ENCODE measurements around the gene DNAAF1. TPM values are rescaled to one million over a fixed set of nuclear protein-coding genes. Genes with fewer than 3 reads are reported as not detected.
"Not testable (repeated sequence)": the region's sequence is repeated elsewhere in the genome, so short reads cannot be mapped to it uniquely, and the experiment has no call there.

DNAAF1 gene
- total RNA-seq, 1 donor from 2014 or later: 0.10 TPM

DNA sequence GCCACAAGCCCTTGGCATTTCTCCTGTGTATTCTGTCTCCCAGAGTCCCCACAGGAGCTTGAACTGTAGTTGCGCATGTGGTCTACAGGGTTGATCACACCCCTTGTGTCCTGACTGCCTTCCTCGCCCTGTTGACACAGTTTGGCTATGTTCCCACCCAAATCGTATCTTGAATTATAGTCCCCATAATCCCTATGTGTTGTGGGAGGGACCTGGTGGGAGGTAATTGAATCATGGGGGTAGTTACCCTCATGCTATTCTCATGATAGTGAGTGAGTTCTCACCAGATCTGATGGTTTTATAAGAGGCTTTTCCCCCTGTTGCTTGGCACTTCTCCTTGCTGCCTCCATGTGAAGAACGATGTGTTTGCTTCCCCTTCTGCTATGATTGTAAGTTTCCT lies 67.0 kb downstream of the DNAAF1 start:
- no peak for DNase-seq

DNA sequence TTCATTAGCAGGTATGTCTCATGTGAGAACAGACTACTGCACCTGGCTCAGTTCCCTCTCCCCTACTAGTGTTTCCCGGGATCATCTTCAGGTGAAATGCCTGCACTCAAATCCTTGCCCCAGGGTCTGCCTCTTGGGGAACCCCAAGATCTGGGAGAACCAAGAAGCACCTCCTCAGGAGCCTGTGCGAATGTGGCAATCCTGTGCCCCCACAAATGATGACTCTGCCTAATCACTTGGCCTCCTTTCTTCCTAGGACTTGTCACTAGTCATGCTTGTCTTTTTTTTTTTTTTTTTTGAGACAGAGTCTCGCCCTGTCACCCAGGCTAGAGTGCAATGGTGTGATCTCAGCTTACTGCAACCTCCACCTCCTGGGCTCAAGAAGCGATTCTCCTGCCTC lies 67.5 kb downstream of the DNAAF1 start:
- no peak for DNase-seq

DNA sequence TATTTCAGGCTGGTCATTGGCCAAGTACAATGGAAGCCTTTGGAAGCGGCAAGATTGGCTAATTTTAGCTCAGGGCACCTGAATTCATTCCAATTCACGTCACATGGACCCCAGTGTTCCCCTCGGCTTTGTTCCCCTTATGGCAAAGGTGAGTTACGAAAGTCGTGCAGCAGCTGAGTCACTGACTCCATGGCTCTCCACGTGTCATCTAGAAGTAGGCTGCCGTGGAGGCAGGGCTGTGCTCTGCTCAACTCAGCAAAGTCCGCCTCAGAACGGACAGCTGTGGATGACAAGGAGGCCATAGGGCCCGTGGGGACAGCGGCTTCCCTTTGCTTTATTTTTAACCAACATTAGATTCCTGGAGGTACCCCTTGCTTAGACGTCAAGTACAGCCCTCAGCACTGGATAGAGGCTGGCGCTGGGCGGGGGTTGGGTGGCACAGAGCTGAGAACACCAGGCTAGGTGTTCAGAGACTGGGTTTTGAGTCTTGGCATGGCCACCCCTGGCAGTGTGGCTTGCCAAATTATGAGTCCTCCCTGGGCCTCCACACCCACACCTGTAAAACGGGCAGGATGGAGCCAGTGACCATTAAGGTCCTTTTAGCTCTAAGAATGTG lies 69.5 kb downstream of the DNAAF1 start:
- DNase-seq: no peak

DNA sequence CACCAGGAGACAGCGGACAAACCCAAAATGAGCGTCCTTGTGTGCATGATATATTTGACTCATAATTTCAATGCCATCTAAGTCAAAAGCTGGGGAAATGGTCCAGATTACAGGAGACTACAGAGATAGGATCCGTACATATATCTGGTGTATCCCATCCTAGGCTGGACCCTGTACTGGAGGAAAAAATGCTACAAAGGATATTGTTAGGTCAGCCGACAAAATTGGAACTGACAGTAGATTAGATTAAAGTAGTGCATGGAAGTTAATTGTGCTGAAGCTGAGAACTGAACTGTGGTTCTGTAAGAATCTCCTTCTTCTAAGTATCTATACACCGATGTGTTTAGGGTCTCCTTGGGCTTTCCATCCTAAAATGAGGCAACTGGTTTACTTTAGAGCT lies 70.4 kb downstream of the DNAAF1 start:
- no peak for DNase-seq

DNA sequence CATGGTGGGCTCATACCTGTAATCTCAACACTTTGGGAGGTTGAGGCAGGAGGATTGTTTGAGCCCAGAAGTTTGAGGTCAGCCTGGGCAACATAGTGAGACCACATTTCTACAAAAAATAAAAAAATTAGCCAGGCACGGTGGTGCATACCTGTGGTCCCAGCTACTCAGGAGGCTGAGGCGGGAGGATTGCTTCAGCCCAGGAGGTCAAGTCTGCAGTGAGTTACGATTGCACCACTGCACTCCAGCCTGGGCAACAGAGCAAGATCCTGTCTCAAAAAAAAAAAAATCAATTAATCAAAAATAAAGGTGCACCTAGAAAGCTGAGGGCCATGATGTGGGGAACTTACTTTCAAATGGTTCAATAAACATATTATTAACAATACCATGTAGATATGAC lies 71.0 kb downstream of the DNAAF1 start:
- not testable (repeated sequence) for DNase-seq

DNA sequence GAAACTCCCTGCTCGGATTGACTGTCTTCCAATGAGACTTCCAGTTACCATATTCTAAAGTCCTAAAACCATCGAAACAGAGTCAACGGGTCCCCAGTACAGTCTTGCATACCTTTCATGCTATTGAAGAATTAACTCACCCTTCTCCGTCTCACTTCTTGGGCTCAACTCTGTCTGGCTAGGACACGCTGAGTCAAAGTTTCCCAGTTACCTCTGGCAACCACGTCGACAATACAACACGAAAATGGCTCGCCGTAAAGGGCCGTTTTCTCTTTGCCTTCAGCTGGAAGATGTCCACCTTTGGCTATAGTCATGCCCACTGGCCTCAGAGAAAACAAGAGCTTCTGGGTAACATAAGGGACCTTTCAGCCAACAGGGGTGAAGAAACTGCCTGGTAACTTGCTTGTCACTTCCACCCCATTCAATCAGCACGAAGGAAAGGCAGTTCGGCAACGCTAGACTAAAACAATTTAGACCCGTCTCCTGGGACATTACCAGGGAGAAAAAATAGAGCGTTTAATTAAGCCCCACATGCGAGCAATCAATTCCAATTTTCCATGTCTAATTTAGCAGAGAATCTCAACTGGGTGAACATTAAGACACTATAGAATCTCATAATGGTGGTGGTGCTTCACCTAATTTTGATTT lies 73.2 kb downstream of the DNAAF1 start:
- no peak for DNase-seq

DNA sequence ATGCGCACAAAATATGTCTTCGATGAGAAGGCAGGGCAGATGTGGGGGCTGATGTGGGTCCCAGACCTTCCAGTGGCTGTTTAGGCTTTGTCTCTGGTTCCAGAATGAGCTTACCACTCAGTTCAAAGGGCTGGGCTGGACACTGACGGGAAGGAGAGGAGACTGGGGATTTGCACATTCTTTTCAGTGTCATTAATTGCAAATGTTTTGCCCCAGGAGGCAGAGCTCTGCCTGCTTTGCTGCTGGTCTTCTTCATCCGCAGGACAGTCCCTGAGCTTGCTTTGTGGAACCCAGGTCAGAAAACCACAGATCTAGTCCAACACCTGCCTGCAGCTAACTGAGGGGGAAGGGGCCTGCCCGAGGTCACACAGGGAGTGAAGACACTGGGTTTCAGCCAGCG lies 73.8 kb downstream of the DNAAF1 start:
- DNase-seq: no peak

DNA sequence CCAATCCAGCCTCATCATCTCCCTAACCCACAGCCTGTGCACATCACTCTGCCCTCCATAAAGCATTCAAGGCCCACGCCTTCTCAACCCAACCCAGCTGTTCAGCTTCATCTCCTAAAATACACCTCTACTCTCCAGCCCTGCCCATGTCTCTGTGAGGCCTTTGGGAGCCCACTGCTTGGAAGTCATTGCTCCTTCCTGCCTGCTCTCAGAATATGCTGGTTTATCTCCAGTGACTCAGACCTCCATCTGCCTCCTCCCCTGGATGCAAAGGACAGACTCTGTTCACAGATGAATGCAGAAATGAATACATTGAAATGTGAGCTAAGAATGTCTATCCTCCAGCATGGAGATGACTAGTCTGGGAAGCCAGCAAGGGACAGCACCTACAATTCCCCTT lies 75.7 kb downstream of the DNAAF1 start:
- DNase-seq: no peak

DNA sequence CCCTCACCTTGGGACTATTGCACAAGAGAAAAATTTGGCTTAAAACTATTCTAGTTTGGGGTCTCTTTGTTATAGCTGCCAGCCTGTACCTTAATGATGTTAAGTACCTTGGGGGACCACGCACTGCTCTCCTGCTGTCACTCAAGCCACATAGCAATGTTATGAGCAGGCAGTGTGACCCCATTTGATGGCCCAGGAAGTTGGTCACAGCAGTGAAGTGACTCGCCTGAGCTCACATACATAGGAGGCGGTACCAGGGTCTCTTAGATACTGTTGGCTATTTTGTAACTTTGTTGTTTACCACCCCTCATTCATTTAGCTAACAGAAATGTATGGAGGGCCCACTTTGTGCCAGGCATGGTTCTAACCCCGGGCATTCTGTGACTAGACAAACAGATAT lies 78.3 kb downstream of the DNAAF1 start:
- DNase-seq: no peak

DNA sequence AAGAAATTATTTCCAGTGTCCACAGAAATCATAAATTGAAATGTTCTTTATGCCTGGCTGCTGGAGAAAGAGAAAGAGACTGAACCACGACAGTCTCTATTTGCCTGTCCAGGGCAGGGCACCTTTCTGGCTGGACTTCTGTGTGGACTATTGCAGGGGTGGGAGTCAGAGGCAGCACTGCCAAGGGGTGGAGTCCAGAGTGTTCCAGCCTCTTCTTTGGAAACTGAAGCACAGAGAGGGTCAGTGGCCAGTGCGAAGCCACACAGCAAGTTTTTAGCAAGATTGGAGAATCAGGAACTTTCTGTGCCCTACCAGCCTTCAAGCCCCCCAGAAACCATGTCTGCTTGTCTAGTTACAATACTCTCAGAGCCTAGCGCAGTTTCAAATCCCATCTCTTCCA lies 79.4 kb downstream of the DNAAF1 start:
- no peak for DNase-seq

DNA sequence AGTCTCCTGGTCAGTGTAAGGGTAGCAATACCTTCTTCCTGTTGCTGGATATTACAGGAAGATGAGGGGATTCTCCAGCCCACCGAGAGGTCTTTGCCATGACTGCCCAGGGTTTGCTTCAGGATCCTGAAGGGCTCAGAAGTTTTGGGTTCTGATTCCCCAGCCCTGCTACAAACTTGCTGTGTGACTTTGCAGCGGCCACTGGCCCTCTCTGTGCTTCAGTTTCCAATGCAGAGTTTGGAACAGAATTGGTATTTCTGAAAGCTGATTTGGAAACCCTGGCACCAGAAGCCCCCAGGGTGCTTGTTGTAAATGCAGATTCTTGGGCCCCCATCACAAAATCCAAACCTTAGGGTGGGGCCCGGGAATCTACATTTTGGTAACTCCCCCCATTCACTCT lies 80.0 kb downstream of the DNAAF1 start:
- DNase-seq: no peak

DNA sequence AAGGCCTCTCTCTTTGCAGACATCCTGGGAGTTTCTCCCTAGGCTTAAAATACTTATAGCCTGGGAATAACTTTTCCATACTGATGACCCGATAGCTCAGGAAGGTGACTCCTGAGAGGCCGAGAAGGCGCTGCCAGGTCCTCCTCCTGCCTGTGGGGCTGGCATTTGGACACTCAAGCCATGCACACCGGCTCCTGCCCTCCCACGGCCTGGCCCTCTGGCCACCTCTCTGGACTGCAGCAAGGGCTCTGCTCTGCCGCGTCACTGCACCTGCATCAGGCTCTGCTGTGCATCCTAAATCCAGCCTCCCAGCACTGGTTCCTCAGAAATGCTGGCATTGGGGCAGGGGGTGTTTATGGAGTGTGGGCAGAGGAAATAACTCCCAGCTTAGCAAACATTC lies 80.5 kb downstream of the DNAAF1 start:
- no peak for DNase-seq

DNA sequence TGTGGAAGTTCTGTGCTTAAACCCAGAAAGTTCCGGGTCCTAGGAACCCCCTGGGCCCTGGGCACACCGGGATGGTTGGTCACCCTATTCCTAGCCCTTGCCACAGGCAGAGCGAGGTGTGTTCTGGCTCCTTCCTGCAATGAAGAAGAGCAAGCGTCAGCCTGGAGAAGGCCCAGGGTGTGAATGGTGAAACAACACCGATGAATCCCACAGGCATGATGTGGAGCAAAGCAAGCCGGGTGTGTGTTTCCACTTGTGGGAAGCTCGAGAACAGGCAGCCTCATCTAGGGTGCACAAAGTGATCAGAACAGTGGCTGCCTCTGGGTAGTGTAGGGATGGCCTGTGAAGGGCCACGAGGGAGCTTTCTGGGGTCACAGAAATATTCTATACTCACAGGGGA lies 80.9 kb downstream of the DNAAF1 start:
- DNase-seq: no peak

Other genes with a start within 250 kb of the DNAAF1 start
- gene MLYCD, start 246.2 kb upstream of the DNAAF1 start, total RNA-seq: 5.6 TPM
- gene OSGIN1, start 192.1 kb upstream of the DNAAF1 start, total RNA-seq: 0.21 TPM
- not detected for gene NECAB2, start 177.1 kb upstream of the DNAAF1 start, total RNA-seq
- not detected for gene SLC38A8, start 102.5 kb upstream of the DNAAF1 start, total RNA-seq
- 96.9 TPM for gene MBTPS1, start 28.4 kb upstream of the DNAAF1 start, total RNA-seq
- gene HSDL1, start 131 bp upstream of the DNAAF1 start, total RNA-seq: 25.3 TPM
- 39.4 TPM for gene TAF1C, start 41.7 kb downstream of the DNAAF1 start, total RNA-seq
- 0.31 TPM for gene ADAD2, start 45.8 kb downstream of the DNAAF1 start, total RNA-seq
- gene KCNG4, start 94.7 kb downstream of the DNAAF1 start, total RNA-seq: not detected
- gene WFDC1, start 149.6 kb downstream of the DNAAF1 start, total RNA-seq: 4.8 TPM
- 5.7 TPM for gene ATP2C2, start 223.2 kb downstream of the DNAAF1 start, total RNA-seq

Data from tongue (tissue), 2 donors.